Thymus (tissue), 11 donors: ENCODE data around the gene ACLY. TPM values are rescaled to one million over a fixed set of nuclear protein-coding genes. Genes with fewer than 3 reads are reported as not detected.

Experiments
- DNase-seq, 9 donors: peaks; one replicate each; pipeline ENCODE4 v3.0.0-alpha.2; 2013; ENCODE audit warnings: low spot score in 9 of 9, low read depth in 6 of 9, missing footprints in 1 of 9
- H3K27ac ChIP-seq, 2 donors: one replicate each; pipeline ENCODE4 v1.5.1; 2013; ENCODE audit warnings: control low read depth in 1 of 2, low read depth in 1 of 2, low read length in 1 of 2, mild to moderate bottlenecking in 1 of 2, moderate library complexity in 1 of 2
- H3K27me3 ChIP-seq, 2 donors: one replicate each; pipeline ENCODE4 v1.5.1; 2013; ENCODE audit warnings: low read length in 1 of 2; ENCODE audit not compliant: control insufficient read depth in 2 of 2, insufficient read depth in 1 of 2
- H3K36me3 ChIP-seq, 2 donors: one replicate each; pipeline ENCODE4 v1.5.1; 2013; ENCODE audit warnings: low read length in 1 of 2, mild to moderate bottlenecking in 1 of 2, moderate library complexity in 1 of 2; ENCODE audit not compliant: control insufficient read depth in 2 of 2, insufficient read depth in 2 of 2
- H3K4me1 ChIP-seq, 2 donors: one replicate each; pipeline ENCODE4 v1.5.1; 2013; ENCODE audit warnings: low read length in 2 of 2; ENCODE audit not compliant: control insufficient read depth in 2 of 2, insufficient read depth in 2 of 2
- H3K4me3 ChIP-seq, 2 donors: one replicate each; pipeline ENCODE4 v1.5.1; 2013; ENCODE audit warnings: low read length in 2 of 2, control low read depth in 1 of 2, mild to moderate bottlenecking in 1 of 2
- H3K9me3 ChIP-seq, 2 donors: one replicate each; pipeline ENCODE4 v1.5.1; 2013; ENCODE audit warnings: low read length in 1 of 2, mild to moderate bottlenecking in 1 of 2; ENCODE audit not compliant: control insufficient read depth in 2 of 2, insufficient read depth in 1 of 2
- WGBS: extraction: QIAGEN DNeasy Blood & Tissue Kit; methylation state at CpG from one replicate; pipeline ENCODE4 v1.1.7; 2013; 5-methylcytosine and 5-hydroxymethylcytosine counted together
- polyA plus RNA-seq: library from polyadenylated mRNA; stranded (reverse); fragments of 200-250 nt; gene quantifications from one replicate; pipeline ENCODE4 v1.2.3, GENCODE V29; 2013
- total RNA-seq: library from RNA; stranded (reverse); fragments of 120-200 nt; gene quantifications from one replicate; pipeline ENCODE4 v1.2.4, GENCODE V29; 2013
- donor health status: healthy.

The ACLY gene
- total and polyA plus RNA-seq, 2 donors, result 26.6 to 42.7 TPM

DNA sequence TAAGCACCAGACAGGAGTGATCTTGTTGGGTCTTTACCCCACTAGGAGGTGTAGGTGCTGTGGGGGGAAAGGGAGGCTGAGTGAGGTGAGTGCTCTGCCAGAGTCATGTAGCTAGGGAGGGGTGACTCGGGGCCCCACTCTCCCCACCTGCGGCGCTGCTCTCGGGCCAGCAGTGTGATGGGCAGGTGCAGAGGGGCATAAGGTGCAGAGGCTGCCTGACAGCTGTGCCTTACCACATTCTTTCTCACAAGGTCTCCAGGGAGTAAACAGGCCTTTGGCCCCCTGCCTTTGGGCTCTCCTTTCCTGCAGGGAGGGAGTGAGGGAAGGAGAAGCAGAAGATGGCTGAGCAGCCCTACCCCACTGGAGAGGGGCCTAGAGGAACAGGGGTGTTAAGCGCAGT is 43.4 kb upstream of the ACLY start:
- Histone ChIP-seq H3K36me3 (no peaks in the 10 kb centered on the region), H3K4me1 (peaks cover 5 to 31% of the 10 kb centered on the region in 2 donors), H3K27ac (no peak overlapping the region), H3K4me3 (no peak overlapping the region), H3K27me3 (no peaks in the 10 kb centered on the region), H3K9me3 (no peaks in the 10 kb centered on the region)
- 69% methylated on average over 5 of the region's 5 CpGs for WGBS
- peak in 2 of 9 donors; percentile 23 to 46 for DNase-seq

DNA sequence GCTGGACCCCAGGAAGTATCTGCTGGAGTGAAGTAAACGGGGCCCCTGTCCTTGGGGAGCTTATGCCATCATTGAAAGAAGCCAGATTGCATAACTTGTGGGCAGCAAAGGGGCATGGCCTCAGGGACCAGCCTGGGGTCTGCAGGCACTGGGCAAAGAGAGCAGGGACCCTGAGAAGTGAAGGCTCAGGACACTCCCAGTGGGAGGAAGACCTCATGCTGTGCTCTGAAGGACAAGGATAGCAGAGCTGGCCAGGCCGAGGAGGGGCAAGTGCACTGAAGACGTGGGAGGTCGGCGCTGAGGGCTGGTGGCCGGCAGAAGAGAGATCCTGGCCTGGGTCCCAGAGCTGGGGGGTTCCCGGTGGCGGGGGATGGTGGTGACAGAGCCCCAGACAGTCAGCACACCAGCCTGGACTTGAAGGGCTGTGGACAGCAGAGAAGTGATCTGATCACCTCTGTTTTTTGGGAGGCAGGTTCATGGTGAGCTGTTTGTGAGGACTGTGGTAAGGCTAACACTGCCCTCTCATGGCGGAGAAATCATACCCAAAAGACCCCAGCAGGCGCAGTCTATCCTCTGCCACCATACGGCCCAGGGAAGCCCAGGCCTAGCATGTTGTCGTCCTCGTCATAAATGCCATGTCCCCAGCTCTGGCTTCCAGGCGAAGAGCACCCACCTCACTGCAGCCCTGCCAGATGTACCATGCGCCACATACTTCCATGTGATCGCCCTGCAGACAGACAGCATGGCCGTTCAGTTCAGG is 40.8 kb upstream of the ACLY start:
- WGBS, result 84% methylated on average over 17 of the region's 17 CpGs
- H3K9me3 ChIP-seq, result no peaks in the 10 kb centered on the region
- no peaks in the 10 kb centered on the region for H3K36me3 ChIP-seq
- no peak overlapping the region for H3K27ac ChIP-seq
- peaks cover 0 to 22% of the 10 kb centered on the region in 2 donors for H3K4me1 ChIP-seq
- H3K27me3 ChIP-seq, result no peaks in the 10 kb centered on the region
- DNase-seq, result peak in 2 of 9 donors; percentile 28 to 36
- no peak overlapping the region for H3K4me3 ChIP-seq

DNA sequence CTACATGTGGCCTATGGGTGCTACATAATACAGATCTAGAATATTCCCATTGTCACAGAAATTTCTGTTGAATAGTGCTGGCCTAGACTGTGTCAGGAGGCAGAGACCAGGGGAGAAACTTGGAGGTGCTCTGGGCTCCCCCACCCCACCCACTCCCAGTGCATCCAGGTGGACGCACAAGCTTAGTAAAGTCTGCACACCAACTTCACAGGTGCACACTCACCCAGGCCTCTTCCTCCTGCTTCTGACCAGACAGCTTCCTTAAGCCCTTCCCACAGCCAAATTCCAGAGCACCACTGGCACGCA is 40.2 kb upstream of the ACLY start:
- H3K27ac ChIP-seq, result no peak overlapping the region
- no peaks in the 10 kb centered on the region for H3K9me3 ChIP-seq
- no peak overlapping the region for H3K4me3 ChIP-seq
- 97% methylated on average over 2 of the region's 2 CpGs for WGBS
- peaks cover 0 to 22% of the 10 kb centered on the region in 2 donors for H3K4me1 ChIP-seq
- H3K36me3 ChIP-seq, result no peaks in the 10 kb centered on the region
- H3K27me3 ChIP-seq, result no peaks in the 10 kb centered on the region
- no peak for DNase-seq

DNA sequence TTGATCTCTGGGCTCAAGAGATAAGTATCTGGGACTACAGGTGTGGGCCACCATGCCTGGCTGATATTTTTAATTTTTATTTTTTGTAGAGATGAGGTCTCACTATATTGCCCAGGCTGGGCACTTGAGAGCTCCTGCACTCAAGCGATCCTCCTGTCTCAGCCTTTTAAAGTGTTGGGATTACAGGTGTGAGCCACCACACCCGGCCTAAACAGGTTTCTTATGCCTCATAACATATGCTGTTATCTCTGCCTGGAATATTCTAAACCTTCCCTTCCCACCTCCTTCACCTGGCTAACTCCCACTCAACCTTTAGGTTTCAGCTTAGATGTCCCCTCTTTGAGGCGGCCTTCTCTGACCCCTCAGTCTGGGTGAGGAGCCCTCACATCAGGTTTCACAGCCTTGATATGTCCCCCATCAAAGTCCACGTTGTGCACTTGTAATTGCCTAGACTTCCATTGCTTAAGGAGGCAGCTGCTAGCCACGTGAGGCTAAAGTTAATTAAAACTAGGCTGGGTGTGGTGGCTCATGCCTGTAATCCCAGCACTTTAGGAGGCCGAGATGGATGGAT is 39.2 kb upstream of the ACLY start:
- Histone ChIP-seq H3K36me3 (no peaks in the 10 kb centered on the region), H3K4me1 (peaks cover 0 to 20% of the 10 kb centered on the region in 2 donors), H3K9me3 (no peaks in the 10 kb centered on the region), H3K27ac (no peak overlapping the region), H3K27me3 (no peaks in the 10 kb centered on the region), H3K4me3 (no peak overlapping the region)
- 97% methylated on average over 6 of the region's 6 CpGs for WGBS
- no peak for DNase-seq

DNA sequence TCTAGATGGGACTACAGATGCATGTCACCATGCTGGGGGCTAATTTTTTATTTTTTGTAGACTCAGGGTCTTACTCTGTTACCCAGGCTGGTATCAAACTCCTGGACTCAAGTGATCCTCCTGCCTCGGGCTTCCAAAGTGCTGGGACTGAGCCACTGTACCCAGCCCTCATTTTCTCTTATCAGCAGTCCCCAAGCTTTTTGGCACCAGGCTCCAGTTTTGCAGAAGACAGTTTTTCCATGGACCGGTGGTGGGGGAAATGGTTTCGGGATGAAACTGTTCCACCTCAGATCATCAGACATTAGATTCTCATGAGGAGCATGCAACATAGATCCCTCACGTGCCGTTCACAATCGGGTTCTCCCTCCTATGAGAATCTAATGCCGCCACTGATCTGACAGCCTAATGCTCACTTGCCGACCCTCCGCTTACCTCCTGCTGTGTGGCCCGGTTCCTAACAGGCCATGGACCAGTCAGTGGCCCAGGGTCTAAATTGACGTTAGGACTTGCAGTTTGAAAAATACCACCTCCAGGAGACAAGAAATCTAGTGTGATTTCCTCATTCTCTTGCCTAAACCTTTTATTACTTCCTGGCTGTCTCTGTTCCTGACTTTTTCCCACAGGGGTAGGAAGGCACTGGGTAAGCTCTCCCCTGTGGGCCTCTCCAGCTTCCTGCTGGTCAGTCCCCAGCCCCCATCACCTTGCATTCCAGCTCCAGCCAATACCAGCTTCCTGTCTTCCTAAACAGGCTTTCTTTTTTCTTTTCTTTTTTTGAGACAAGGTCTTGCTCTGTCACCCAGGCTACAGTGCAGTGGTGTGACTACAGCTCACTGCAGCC is 38.5 kb upstream of the ACLY start:
- Histone ChIP-seq H3K36me3 (no peaks in the 10 kb centered on the region), H3K27ac (no peak overlapping the region), H3K4me3 (no peak overlapping the region), H3K4me1 (peaks cover 0 to 13% of the 10 kb centered on the region in 2 donors), H3K9me3 (no peaks in the 10 kb centered on the region), H3K27me3 (no peaks in the 10 kb centered on the region)
- no peak for DNase-seq
- 86% methylated on average over 11 of the region's 11 CpGs for WGBS

DNA sequence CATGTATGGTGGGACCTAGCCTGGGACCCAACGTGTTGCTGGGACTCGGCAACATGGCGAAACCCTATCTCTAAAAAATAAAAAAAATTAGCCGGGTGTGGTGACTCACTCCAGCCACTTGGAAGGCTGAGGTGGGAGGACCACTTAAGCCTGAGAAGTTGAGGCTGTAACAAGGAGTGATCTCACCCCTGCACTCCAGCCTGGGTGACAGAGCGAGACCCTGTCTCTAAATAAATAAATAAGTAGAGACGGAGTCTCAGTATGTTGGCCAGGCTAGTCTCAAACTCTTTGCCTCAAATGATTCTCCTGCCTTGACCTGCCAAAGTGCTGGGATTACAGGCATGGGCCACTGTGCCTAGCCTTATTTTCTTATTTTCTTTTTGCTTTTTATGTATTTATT is 37.8 kb upstream of the ACLY start:
- Histone ChIP-seq H3K36me3 (no peaks in the 10 kb centered on the region), H3K27me3 (no peaks in the 10 kb centered on the region), H3K9me3 (no peaks in the 10 kb centered on the region), H3K4me1 (peaks cover 0 to 6% of the 10 kb centered on the region in 2 donors), H3K27ac (no peak overlapping the region), H3K4me3 (no peak overlapping the region)
- 96% methylated on average over 6 of the region's 6 CpGs for WGBS
- DNase-seq, result no peak

DNA sequence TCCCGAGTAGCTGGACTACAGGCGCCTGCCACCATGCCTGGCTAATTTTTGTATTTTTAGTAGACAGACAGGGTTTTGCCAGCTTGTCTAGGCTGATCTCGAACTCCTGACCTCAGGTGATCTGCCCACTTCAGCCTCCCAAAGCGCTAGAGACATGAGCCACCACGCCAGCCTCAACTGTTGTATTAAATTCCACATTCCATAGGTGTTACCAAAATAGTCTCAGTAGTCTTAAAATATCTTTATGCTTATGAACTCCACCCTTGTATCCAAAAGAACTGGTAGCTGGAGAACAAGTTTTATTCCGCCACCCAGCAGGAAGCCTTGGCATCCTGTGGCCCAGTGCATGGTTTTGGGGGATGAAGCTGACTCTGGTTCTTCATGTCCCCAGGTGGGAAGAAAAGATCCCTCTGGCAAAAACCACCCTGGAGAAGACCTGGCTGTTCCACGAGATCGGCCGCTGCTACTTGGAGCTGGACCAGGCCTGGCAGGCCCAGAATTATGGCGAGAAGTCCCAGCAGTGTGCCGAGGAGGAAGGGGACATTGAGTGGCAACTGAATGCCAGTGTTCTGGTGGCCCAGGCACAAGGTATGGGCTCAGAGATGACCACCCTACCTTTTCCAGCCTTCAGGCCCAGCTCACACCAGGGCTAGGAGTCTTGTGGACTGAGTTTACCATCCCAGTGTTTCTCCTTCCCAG is 30.2 kb upstream of the ACLY start:
- no peak for DNase-seq
- Histone ChIP-seq H3K4me3 (no peak overlapping the region), H3K27ac (no peak overlapping the region), H3K4me1 (no peaks in the 10 kb centered on the region), H3K9me3 (no peaks in the 10 kb centered on the region), H3K27me3 (no peaks in the 10 kb centered on the region), H3K36me3 (no peaks in the 10 kb centered on the region)
- 89% methylated on average over 11 of the region's 11 CpGs for WGBS

DNA sequence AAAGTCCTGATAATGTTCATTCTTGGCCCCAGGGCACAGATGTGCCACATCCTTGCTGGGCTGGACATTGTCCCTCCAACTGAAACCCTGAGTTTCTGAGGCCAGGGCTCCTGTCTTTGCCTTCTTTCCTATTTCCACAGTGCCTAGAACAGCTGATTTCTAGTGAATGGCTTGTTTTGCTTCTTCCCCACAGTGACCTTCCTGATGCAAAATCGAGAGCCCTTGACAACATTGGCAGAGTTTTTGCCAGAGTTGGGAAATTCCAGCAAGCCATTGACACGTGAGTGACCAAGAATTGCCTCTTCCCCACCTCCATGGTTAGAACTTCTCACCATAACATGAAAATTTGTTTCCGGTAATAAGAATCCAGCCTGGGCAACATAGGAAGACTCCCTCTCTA is 26.2 kb upstream of the ACLY start:
- H3K4me1 ChIP-seq, result no peaks in the 10 kb centered on the region
- no peak for DNase-seq
- no peaks in the 10 kb centered on the region for H3K36me3 ChIP-seq
- H3K27ac ChIP-seq, result no peak overlapping the region
- H3K9me3 ChIP-seq, result no peaks in the 10 kb centered on the region
- 89% methylated on average over 3 of the region's 3 CpGs for WGBS
- H3K4me3 ChIP-seq, result no peak overlapping the region
- no peaks in the 10 kb centered on the region for H3K27me3 ChIP-seq

DNA sequence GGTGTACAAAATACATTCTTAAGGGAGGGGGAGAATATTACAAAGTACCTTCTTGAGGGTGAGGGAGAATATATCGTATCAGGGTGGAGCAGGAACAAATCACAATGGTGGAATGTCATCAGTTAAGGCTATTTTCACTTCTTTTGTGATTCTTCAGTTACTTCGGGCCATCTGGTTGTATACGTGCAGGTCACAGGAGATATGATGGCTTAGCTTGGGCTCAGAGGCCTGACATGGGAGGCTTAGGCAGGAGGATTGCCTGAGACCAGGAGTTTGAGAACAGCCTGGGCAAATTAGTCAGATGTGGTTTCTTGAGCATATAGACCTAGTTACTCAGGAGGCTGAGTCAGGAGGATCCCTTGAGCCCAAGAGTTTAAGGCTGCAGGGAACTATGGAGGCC is 24.7 kb upstream of the ACLY start:
- Histone ChIP-seq H3K4me1 (no peaks in the 10 kb centered on the region), H3K9me3 (no peaks in the 10 kb centered on the region), H3K4me3 (no peak overlapping the region), H3K36me3 (no peaks in the 10 kb centered on the region), H3K27me3 (no peaks in the 10 kb centered on the region), H3K27ac (no peak overlapping the region)
- 98% methylated on average over 3 of the region's 3 CpGs for WGBS
- DNase-seq, result no peak
